GM12801 (cell line): Measurements from ENCODE around the gene GFOD2.

ENCODE experiments used
- CTCF ChIP-seq: IDR thresholded peaks from one replicate; pipeline ENCODE4 v1.5.1; 2011; ENCODE audit warnings: control low read depth; ENCODE audit not compliant: insufficient read length; ENCODE audit errors: extremely low read depth

The GFOD2 gene

GRCh38 chr16:67641779-67642708 lies 77.1 kb downstream of the GFOD2 start:
- TF ChIP-seq CTCF, result no peak

- no peak for TF ChIP-seq CTCF
These were observed 81.5 kb downstream of the GFOD2 start for GRCh38 chr16:67637625-67638024.

- TF ChIP-seq CTCF, result no peak
These were observed 82.4 kb downstream of the GFOD2 start for GRCh38 chr16:67636713-67637112.

GRCh38 chr16:67632415-67633172 lies 86.5 kb downstream of the GFOD2 start:
- TF ChIP-seq CTCF, result no peak

GRCh38 chr16:67628216-67628615 lies 90.9 kb downstream of the GFOD2 start:
- no peak for TF ChIP-seq CTCF
